GM20000 (cell line): ENCODE measurements around the gene DCN.

Source experiments
- DNase-seq: peaks from one replicate; pipeline ENCODE4 v3.0.0; 2012; ENCODE audit warnings: low spot score
- TF ChIP-seq, protein P1 (sequence below): IDR thresholded peaks from 2 replicates; pipeline ENCODE4 v1.5.1; 2012; ENCODE audit warnings: mild to moderate bottlenecking, control low read depth; ENCODE audit errors: extremely low read depth, missing control alignments

The DCN gene

DNA sequence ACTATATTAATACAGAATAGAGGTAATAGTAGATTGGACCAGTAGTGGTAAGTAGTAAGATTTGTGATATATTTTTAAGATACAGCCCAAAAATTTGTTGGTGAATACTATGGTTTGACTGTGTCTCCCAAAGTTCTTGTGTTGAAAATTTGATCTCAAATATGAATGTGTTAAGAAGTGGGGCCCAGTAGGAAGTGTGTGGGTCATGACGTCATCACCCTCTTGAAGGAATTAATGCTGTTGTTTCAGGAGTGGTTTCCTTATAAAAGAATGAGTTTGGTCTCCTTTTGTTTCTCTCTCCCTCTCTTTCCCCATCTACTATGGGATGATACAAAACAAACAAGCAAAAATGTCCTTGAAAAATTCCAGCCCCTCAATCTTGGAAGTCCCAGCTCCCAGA is 87.7 kb downstream of the DCN start:
- no peak for DNase-seq
- TF ChIP-seq, protein P1, sequence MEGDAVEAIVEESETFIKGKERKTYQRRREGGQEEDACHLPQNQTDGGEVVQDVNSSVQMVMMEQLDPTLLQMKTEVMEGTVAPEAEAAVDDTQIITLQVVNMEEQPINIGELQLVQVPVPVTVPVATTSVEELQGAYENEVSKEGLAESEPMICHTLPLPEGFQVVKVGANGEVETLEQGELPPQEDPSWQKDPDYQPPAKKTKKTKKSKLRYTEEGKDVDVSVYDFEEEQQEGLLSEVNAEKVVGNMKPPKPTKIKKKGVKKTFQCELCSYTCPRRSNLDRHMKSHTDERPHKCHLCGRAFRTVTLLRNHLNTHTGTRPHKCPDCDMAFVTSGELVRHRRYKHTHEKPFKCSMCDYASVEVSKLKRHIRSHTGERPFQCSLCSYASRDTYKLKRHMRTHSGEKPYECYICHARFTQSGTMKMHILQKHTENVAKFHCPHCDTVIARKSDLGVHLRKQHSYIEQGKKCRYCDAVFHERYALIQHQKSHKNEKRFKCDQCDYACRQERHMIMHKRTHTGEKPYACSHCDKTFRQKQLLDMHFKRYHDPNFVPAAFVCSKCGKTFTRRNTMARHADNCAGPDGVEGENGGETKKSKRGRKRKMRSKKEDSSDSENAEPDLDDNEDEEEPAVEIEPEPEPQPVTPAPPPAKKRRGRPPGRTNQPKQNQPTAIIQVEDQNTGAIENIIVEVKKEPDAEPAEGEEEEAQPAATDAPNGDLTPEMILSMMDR, result no peak

DNA sequence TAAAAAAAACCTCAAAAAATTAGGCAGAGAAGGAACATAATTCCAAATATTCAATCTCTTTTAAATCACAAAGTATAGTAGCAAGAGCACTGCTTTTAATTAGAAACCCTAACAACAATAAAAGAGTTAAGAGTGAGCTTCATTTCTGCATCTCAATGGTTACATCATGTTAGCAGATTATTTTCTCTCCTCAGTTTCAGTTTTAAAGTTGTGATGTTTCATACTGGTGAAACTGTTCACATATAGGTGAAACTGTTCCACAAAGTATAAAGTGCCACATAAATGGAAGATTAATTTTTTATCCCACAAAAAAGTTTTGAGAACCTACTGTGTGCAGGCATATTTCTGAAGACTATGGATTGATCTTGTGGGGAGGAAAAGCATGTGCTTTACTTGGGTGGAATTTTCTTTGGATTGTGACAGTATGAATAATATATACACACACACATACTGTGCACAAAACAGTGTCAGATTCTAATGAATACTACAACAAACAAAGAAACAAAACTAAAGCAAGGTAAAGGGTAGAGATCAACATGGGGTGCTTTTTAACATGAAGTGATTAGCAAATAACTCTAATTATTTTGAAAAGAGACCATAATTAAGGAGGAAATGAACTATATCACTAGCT is 88.5 kb downstream of the DCN start:
- no peak for DNase-seq
- TF ChIP-seq, protein P1, result no peak

DNA sequence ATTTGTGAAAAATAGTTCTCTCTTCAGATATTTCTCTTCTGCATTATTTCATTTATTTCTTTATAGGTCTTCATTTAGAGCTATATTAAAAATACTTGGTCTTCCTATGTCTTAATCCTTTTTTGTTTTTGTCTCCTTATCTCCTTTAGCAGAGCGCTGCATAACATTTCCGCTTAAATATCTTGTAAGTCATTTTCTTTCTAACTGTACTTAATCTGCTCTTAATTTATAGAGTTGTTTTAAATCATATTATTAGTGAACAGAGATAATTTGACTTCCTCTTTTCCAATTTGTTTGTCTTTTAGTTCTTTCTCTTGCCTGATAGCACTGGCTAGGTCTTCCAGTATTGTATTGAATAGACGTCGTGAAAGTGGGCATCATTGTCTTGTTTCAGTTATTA is 89.3 kb downstream of the DCN start:
- no peak for DNase-seq
- TF ChIP-seq, protein P1, result no peak

DNA sequence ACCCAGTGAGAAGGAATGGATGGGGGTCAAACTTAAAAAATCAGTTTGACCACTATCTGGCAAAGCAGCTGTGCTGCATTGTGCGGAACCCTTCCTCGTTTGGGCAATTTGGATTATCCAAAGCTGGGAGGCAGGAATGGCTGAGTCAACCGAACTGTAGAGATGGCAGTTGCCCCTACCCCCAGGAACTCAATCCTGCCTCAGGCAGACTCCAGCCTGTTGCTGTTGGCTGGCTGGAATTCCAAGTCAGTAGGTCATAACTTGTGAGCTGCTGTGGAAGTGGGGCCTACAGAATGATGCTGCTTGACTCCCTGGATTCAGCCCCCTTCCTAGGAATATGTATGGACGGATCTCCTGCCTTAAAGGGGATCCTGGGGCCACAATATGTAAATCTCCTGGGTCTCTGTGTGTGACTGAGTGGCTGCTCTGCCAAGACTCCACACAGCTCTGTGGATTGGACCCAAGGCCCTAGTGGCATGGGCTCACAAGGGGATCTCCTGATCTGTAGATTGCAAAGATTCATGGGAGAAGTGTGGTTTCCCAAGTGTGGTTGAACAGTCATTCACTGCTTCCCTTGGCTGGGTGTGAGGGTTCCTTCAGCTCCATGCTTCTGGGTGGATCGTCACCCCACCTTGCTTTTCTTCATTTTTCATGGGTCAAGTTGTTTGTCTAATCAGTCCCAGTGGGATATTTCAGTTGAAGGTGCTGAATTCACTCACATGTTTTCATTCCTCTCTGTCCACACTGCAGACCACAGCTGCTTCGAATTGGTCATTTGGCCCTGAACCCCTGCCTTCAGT is 90.5 kb downstream of the DCN start:
- TF ChIP-seq, protein P1, result no peak
- DNase-seq, result no peak
